ENCODE results near the gene ZNF521. TPM values are rescaled to one million over a fixed set of nuclear protein-coding genes. Genes with fewer than 3 reads are reported as not detected.

ZNF521 gene
- total RNA-seq, 2 donors from 2014 or later: 21.4 to 26.9 TPM

GRCh38 chr18:25109484-25109883, 242.5 kb downstream of the ZNF521 start:
- H3K36me3 ChIP-seq (ENCODE audit: control insufficient read depth, insufficient read depth, low read length): no peaks in the 10 kb centered on the region
- no peak overlapping the region for H3K4me3 ChIP-seq (ENCODE audit: low read length)
- Mint-ChIP-seq H3K27me3 (ENCODE audit: insufficient read depth) (no peaks in the 10 kb centered on the region), H3K4me1 (peaks cover 4% of the 10 kb centered on the region), H3K36me3 (ENCODE audit: low read depth) (peaks cover 7% of the 10 kb centered on the region), H3K4me3 (no peak overlapping the region), H3K9me3 (peaks cover 7% of the 10 kb centered on the region), H3K27ac (no peak overlapping the region)
- TF ChIP-seq CTCF (conservative IDR thresholded peaks at IDR 0.05): no peak
- peaks cover 7% of the 10 kb centered on the region for H3K9me3 ChIP-seq (ENCODE audit: control insufficient read depth, low read length)
- no peaks in the 10 kb centered on the region for H3K4me1 ChIP-seq (ENCODE audit: control insufficient read depth, insufficient read depth, low read length)
- H3K9ac ChIP-seq (ENCODE audit: extremely low read depth, low read length, poor library complexity, severe bottlenecking): no peak overlapping the region
- DNase-seq: no peak
- no peak overlapping the region for H3K27ac ChIP-seq (ENCODE audit: low read depth, low read length)
- H3K27me3 ChIP-seq (ENCODE audit: control insufficient read depth, insufficient read depth, low read length, poor library complexity, severe bottlenecking): no peaks in the 10 kb centered on the region
- WGBS, 2 experiments (ENCODE audit: insufficient coverage in 1 of 2, insufficient read length in 1 of 2): 98 to 100% methylated on average over 1 to 3 of the region's 3 CpGs

- Histone ChIP-seq H3K9me3 (ENCODE audit: control insufficient read depth, low read length) (no peaks in the 10 kb centered on the region), H3K4me1 (ENCODE audit: control insufficient read depth, insufficient read depth, low read length) (no peaks in the 10 kb centered on the region), H3K27ac (ENCODE audit: low read depth, low read length) (no peak overlapping the region), H3K27me3 (ENCODE audit: control insufficient read depth, insufficient read depth, low read length, poor library complexity, severe bottlenecking) (no peaks in the 10 kb centered on the region), H3K4me3 (ENCODE audit: low read length) (no peak overlapping the region), H3K9ac (ENCODE audit: extremely low read depth, low read length, poor library complexity, severe bottlenecking) (no peak overlapping the region), H3K36me3 (ENCODE audit: control insufficient read depth, insufficient read depth, low read length) (no peaks in the 10 kb centered on the region)
- Mint-ChIP-seq H3K9me3 (no peaks in the 10 kb centered on the region), H3K27me3 (ENCODE audit: insufficient read depth) (no peaks in the 10 kb centered on the region), H3K4me3 (no peak overlapping the region), H3K27ac (no peak overlapping the region), H3K36me3 (ENCODE audit: low read depth) (no peaks in the 10 kb centered on the region), H3K4me1 (no peaks in the 10 kb centered on the region)
- TF ChIP-seq CTCF (conservative IDR thresholded peaks at IDR 0.05): no peak
- no peak for DNase-seq
- 91 to 94% methylated on average over 3 of the region's 4 CpGs for WGBS, 2 experiments (ENCODE audit: insufficient coverage in 1 of 2, insufficient read length in 1 of 2)
Measured at GRCh38 chr18:25103468-25104155, 248.4 kb downstream of the ZNF521 start.

- Mint-ChIP-seq H3K4me1 (peaks cover 3% of the 10 kb centered on the region), H3K9me3 (no peaks in the 10 kb centered on the region), H3K4me3 (no peak overlapping the region), H3K27me3 (ENCODE audit: insufficient read depth) (no peaks in the 10 kb centered on the region), H3K36me3 (ENCODE audit: low read depth) (no peaks in the 10 kb centered on the region), H3K27ac (no peak overlapping the region)
- 83 to 87% methylated on average over 2 of the region's 2 CpGs for WGBS, 2 experiments (ENCODE audit: insufficient coverage in 1 of 2, insufficient read length in 1 of 2)
- no peak overlapping the region for H3K27ac ChIP-seq (ENCODE audit: low read depth, low read length)
- H3K4me1 ChIP-seq (ENCODE audit: control insufficient read depth, insufficient read depth, low read length): no peaks in the 10 kb centered on the region
- no peak for DNase-seq
- no peaks in the 10 kb centered on the region for H3K36me3 ChIP-seq (ENCODE audit: control insufficient read depth, insufficient read depth, low read length)
- H3K9me3 ChIP-seq (ENCODE audit: control insufficient read depth, low read length): no peaks in the 10 kb centered on the region
- H3K9ac ChIP-seq (ENCODE audit: extremely low read depth, low read length, poor library complexity, severe bottlenecking): no peak overlapping the region
- H3K27me3 ChIP-seq (ENCODE audit: control insufficient read depth, insufficient read depth, low read length, poor library complexity, severe bottlenecking): no peaks in the 10 kb centered on the region
- TF ChIP-seq CTCF (conservative IDR thresholded peaks at IDR 0.05): no peak
- H3K4me3 ChIP-seq (ENCODE audit: low read length): no peak overlapping the region
Measured at GRCh38 chr18:25102662-25103061, 249.3 kb downstream of the ZNF521 start.
